Germinal center (tissue), 1 donor: ENCODE data around the gene SNX8.
"Not testable (repeated sequence)": the region's sequence is repeated elsewhere in the genome, so short reads cannot be mapped to it uniquely, and the experiment has no call there.

Source experiments
- DNase-seq: peaks from one replicate; pipeline ENCODE4 v3.0.0; 2012; ENCODE audit warnings: mixed read lengths, low spot score

SNX8 gene

GRCh38 chr7:2325162-2325561, 10.9 kb upstream of the SNX8 start:
- no peak for DNase-seq

GRCh38 chr7:2321020-2321419, 6.8 kb upstream of the SNX8 start:
- no peak for DNase-seq

- DNase-seq: no peak
Observed at GRCh38 chr7:2317556-2318293, 3.5 kb upstream of the SNX8 start.

- no peak for DNase-seq
Observed at GRCh38 chr7:2316578-2316977, 2.3 kb upstream of the SNX8 start.

- DNase-seq: no peak
Observed at GRCh38 chr7:2315787-2316186, 1.5 kb upstream of the SNX8 start.

- DNase-seq: not testable (repeated sequence)
Observed at GRCh38 chr7:2314956-2315530, 802 bp upstream of the SNX8 start.

GRCh38 chr7:2313450-2314208, 612 bp downstream of the SNX8 start:
- no peak for DNase-seq

GRCh38 chr7:2312267-2312929, 1.8 kb downstream of the SNX8 start:
- DNase-seq: peak; percentile 45

GRCh38 chr7:2309889-2310331, 4.3 kb downstream of the SNX8 start:
- DNase-seq: no peak

- peak; percentile 40 for DNase-seq
Observed at GRCh38 chr7:2307690-2308107, 6.5 kb downstream of the SNX8 start.

GRCh38 chr7:2306688-2307087, 7.6 kb downstream of the SNX8 start:
- DNase-seq: no peak

- DNase-seq: not testable (repeated sequence)
Observed at GRCh38 chr7:2305258-2305657, 9.0 kb downstream of the SNX8 start.

GRCh38 chr7:2303520-2303919, 10.7 kb downstream of the SNX8 start:
- not testable (repeated sequence) for DNase-seq

- not testable (repeated sequence) for DNase-seq
Observed at GRCh38 chr7:2302743-2303397, 11.4 kb downstream of the SNX8 start.

GRCh38 chr7:2301511-2301863, 12.8 kb downstream of the SNX8 start:
- DNase-seq: no peak

GRCh38 chr7:2299870-2300512, 14.2 kb downstream of the SNX8 start:
- DNase-seq: peak; percentile 28

- DNase-seq: peak; percentile 31
Observed at GRCh38 chr7:2299131-2299829, 15.0 kb downstream of the SNX8 start.

GRCh38 chr7:2296832-2297231, 17.4 kb downstream of the SNX8 start:
- no peak for DNase-seq

- no peak for DNase-seq
Observed at GRCh38 chr7:2295936-2296620, 18.2 kb downstream of the SNX8 start.

- no peak for DNase-seq
Observed at GRCh38 chr7:2290877-2291276, 23.4 kb downstream of the SNX8 start.
